ENCODE measurements around the gene ABHD6.

DNA sequence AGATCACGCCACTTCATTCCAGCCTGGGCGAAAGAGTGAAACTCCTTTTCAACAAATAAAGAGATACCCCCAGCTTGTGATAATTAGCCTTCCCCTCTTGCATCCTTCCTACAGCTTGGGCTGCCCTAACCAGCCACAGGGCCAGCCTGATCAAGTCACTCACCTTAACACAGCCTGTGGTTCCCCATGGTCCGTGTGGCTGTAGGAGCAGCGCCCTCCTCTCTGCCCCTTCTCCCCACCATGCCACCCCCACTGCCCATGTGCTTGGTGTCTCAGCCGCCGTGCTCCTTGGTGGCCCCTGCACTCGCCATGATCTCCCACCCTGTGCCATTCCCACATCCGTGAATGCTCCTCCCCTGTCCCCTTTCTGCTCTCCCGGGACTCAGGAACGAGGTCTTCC lies 55.3 kb downstream of the ABHD6 start:
- TF ChIP-seq POLR2AphosphoS5 (IDR thresholded peaks at IDR 0.05; ENCODE audit: low read depth, low read length) (no peak), POLR2A (IDR thresholded peaks at IDR 0.05; ENCODE audit: low read depth, low read length) (no peak), TAF1 (IDR thresholded peaks at IDR 0.05; ENCODE audit: borderline replicate concordance, low read depth, low read length) (no peak)

Measured in GM12892 (cell line).